ENCODE measurements around the gene TMEM108.

- TF ChIP-seq, protein P1, sequence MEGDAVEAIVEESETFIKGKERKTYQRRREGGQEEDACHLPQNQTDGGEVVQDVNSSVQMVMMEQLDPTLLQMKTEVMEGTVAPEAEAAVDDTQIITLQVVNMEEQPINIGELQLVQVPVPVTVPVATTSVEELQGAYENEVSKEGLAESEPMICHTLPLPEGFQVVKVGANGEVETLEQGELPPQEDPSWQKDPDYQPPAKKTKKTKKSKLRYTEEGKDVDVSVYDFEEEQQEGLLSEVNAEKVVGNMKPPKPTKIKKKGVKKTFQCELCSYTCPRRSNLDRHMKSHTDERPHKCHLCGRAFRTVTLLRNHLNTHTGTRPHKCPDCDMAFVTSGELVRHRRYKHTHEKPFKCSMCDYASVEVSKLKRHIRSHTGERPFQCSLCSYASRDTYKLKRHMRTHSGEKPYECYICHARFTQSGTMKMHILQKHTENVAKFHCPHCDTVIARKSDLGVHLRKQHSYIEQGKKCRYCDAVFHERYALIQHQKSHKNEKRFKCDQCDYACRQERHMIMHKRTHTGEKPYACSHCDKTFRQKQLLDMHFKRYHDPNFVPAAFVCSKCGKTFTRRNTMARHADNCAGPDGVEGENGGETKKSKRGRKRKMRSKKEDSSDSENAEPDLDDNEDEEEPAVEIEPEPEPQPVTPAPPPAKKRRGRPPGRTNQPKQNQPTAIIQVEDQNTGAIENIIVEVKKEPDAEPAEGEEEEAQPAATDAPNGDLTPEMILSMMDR (IDR thresholded peaks at IDR 0.05) = no peak
- TF ChIP-seq EP300 (IDR thresholded peaks at IDR 0.05) = no peak
These were observed 92.0 kb downstream of the TMEM108 start for GRCh38 chr3:133130168-133130567.
